LNCAP (cell line): ENCODE measurements around the gene UTRN.

Source experiments
- CTCF ChIP-seq: fragments of 450-650 bp; IDR thresholded peaks from 2 replicates; pipeline ENCODE4 v1.5.1; 2017; ENCODE audit warnings: mild to moderate bottlenecking

Gene UTRN

GRCh38 chr6:144285548-144285797 lies 338 bp downstream of the UTRN start:
- TF ChIP-seq CTCF: no peak

GRCh38 chr6:144285798-144286502 lies 815 bp downstream of the UTRN start:
- TF ChIP-seq CTCF: no peak

GRCh38 chr6:144286503-144287393 lies 1.6 kb downstream of the UTRN start:
- no peak for TF ChIP-seq CTCF

- TF ChIP-seq CTCF: no peak
Measured at GRCh38 chr6:144289006-144289405, 3.9 kb downstream of the UTRN start.

- no peak for TF ChIP-seq CTCF
Measured at GRCh38 chr6:144292372-144292771, 7.2 kb downstream of the UTRN start.

GRCh38 chr6:144294016-144294415 lies 8.9 kb downstream of the UTRN start:
- TF ChIP-seq CTCF: no peak

- no peak for TF ChIP-seq CTCF
Measured at GRCh38 chr6:144295211-144295610, 10.1 kb downstream of the UTRN start.
